AG09309 (cell line): ENCODE results near the gene TADA2B.

Experiments used
- DNase-seq: peaks from one replicate; pipeline ENCODE4 v3.0.0-alpha.2; 2010; ENCODE audit warnings: low read depth
- H3K4me3 ChIP-seq: 2 replicates; pipeline ENCODE4 v1.5.1; 2011; ENCODE audit warnings: mild to moderate bottlenecking, low read depth, low read length, moderate library complexity; ENCODE audit not compliant: control insufficient read depth
- CTCF ChIP-seq: IDR thresholded peaks from 2 replicates; pipeline ENCODE4 v1.5.1; 2011; ENCODE audit warnings: mild to moderate bottlenecking, low read depth, low read length, inconsistent platforms; ENCODE audit not compliant: insufficient read depth, control insufficient read depth; ENCODE audit errors: missing control alignments

The TADA2B gene

DNA sequence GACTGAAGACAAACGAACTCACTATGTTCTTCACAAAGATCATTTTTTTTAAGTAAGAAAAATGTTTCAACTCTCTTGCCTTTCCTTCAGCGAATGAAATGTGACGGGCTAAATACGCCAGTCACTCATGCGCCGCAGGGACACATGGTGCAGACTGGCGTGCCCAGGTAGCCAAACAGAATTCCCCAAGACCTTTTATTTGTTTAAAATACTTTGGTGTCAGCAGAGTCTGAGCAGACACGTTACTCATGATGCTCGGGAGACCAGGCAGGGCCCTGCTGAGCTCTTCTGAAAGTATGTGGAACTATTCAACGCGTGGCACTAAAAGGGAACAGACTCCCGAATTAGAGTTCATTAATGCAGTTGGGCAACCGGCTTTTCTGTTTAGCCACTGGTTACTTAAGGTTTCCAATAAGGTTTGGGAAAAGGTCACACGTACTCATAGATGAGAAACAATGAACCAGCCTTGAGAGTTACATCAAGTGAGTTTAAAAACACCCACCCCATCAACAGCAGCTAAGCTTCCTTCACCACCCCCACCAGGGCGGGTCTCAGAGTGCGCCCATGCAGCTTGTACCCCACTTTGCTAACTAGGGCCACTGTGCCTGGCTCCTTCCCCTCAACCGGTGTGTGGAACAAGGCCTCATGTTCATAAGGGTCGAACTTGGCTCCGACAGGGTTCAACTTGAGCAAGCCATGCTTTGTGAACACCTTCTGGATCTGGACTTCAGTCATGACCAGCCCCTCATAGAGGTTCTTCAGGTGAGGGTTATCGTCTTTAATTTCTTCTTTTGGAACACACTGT is 17.4 kb downstream of the TADA2B start:
- TF ChIP-seq CTCF, result no peak
- no peak overlapping the region for H3K4me3 ChIP-seq
- DNase-seq, result no peak

- no peak for DNase-seq
- TF ChIP-seq CTCF, result no peak
- no peak overlapping the region for H3K4me3 ChIP-seq
These were observed 18.6 kb downstream of the TADA2B start for GRCh38 chr4:7061815-7062214.

GRCh38 chr4:7062816-7063215 is 19.6 kb downstream of the TADA2B start:
- no peak overlapping the region for H3K4me3 ChIP-seq
- TF ChIP-seq CTCF, result no peak
- DNase-seq, result no peak

DNA sequence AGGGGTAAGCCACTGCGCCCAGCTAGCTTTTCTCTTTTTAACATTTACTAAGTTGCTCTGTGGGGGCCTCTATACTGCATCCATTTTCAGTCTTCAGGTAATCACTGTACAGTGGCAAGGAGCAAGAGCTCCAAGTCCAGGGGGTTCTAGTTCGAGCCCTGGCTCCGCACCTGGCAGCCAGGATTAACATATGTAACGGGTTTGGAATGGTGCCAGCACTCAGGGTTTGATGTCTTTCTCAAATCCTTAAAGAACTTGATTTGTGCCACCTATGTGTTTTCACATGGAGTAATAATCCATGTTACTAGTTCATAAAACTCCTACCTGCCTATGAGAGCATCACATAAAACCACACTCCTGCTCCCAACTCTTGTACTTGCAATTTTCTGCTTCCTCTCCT is 20.2 kb downstream of the TADA2B start:
- DNase-seq, result no peak
- H3K4me3 ChIP-seq, result no peak overlapping the region
- no peak for TF ChIP-seq CTCF

DNA sequence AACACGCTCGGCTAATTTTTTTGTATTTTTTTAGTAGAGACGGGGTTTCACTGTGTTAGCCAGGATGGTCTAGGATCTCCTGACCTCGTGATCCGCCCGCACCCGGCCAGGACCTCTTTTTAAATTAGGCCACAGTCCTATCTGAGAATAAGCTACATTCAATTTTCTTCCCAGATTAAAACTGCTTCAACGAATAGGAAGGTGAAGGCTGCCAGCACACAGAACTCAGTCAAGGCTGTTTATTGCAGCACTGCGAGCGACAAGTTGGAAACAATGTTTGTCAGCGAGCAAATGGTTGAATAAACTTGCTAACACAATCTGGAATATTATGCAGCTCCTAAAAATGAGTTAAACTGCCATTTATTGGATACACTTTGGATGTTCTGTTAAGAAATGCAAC is 22.8 kb downstream of the TADA2B start:
- DNase-seq, result no peak
- TF ChIP-seq CTCF, result no peak
- H3K4me3 ChIP-seq, result no peak overlapping the region

GRCh38 chr4:7066493-7066892 is 23.3 kb downstream of the TADA2B start:
- TF ChIP-seq CTCF, result no peak
- H3K4me3 ChIP-seq, result no peak overlapping the region; the same call in 1 of the 2 replicates
- no peak for DNase-seq
